Progenitor cell of endocrine pancreas (in vitro differentiated cells): ENCODE results near the gene COPG2. TPM values are rescaled to one million over a fixed set of nuclear protein-coding genes. Genes with fewer than 3 reads are reported as not detected.
"Not testable (repeated sequence)": the region's sequence is repeated elsewhere in the genome, so short reads cannot be mapped to it uniquely, and the experiment has no call there.

Experiments
- DNase-seq: peaks from one replicate; pipeline ENCODE4 v3.0.0; 2021; ENCODE audit warnings: low spot score; ENCODE audit not compliant: unreplicated experiment
- H3K27ac Mint-ChIP-seq: 2 replicates; pipeline ENCODE4 v1.8.0; 2021; ENCODE audit warnings: mild to moderate bottlenecking, moderate library complexity, mixed read lengths
- H3K27me3 Mint-ChIP-seq: 2 replicates; pipeline ENCODE4 v1.8.0; 2021; ENCODE audit warnings: mixed read lengths
- H3K36me3 Mint-ChIP-seq: 2 replicates; pipeline ENCODE4 v1.8.0; 2022; ENCODE audit warnings: mixed read lengths; ENCODE audit not compliant: insufficient read depth
- H3K4me1 Mint-ChIP-seq: 2 replicates; pipeline ENCODE4 v1.8.0; 2021; ENCODE audit warnings: low read depth, mixed read lengths
- H3K4me3 Mint-ChIP-seq: 2 replicates; pipeline ENCODE4 v1.8.0; 2021; ENCODE audit warnings: low read depth, mild to moderate bottlenecking, moderate library complexity, mixed read lengths
- H3K9me3 Mint-ChIP-seq: 2 replicates; pipeline ENCODE4 v1.8.0; 2021; ENCODE audit warnings: low read depth, mixed read lengths
- total RNA-seq: library from RNA; stranded (reverse); gene quantifications from 2 replicates; pipeline ENCODE4 v1.2.1, GENCODE V29; 2021
- TF ChIP-seq, protein P1 (sequence below): fragments of 200-600 bp; sonication (generic); IDR thresholded peaks from one replicate; pipeline ENCODE4 v1.5.0; 2021; ENCODE audit warnings: antibody characterized with exemption, mild to moderate bottlenecking; ENCODE audit not compliant: unreplicated experiment

The COPG2 gene
- total RNA-seq, 1 donor from 2014 or later, result 57.6 TPM

GRCh38 chr7:130598056-130598455 lies 70.5 kb downstream of the COPG2 start:
- Mint-ChIP-seq H3K4me3 (no peak overlapping the region), H3K4me1 (no peaks in the 10 kb centered on the region), H3K27ac (no peak overlapping the region), H3K36me3 (peaks cover 25% of the 10 kb centered on the region), H3K27me3 (no peaks in the 10 kb centered on the region), H3K9me3 (peaks cover 5% of the 10 kb centered on the region)
- no peak for DNase-seq
- TF ChIP-seq, protein P1, sequence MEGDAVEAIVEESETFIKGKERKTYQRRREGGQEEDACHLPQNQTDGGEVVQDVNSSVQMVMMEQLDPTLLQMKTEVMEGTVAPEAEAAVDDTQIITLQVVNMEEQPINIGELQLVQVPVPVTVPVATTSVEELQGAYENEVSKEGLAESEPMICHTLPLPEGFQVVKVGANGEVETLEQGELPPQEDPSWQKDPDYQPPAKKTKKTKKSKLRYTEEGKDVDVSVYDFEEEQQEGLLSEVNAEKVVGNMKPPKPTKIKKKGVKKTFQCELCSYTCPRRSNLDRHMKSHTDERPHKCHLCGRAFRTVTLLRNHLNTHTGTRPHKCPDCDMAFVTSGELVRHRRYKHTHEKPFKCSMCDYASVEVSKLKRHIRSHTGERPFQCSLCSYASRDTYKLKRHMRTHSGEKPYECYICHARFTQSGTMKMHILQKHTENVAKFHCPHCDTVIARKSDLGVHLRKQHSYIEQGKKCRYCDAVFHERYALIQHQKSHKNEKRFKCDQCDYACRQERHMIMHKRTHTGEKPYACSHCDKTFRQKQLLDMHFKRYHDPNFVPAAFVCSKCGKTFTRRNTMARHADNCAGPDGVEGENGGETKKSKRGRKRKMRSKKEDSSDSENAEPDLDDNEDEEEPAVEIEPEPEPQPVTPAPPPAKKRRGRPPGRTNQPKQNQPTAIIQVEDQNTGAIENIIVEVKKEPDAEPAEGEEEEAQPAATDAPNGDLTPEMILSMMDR, result no peak

- H3K36me3 Mint-ChIP-seq, result peaks cover 22% of the 10 kb centered on the region
- H3K27ac Mint-ChIP-seq, result no peak overlapping the region
- H3K4me1 Mint-ChIP-seq, result no peaks in the 10 kb centered on the region
- TF ChIP-seq, protein P1, result no peak
- H3K9me3 Mint-ChIP-seq, result no peaks in the 10 kb centered on the region
- no peak overlapping the region for H3K4me3 Mint-ChIP-seq
- DNase-seq, result no peak
- no peaks in the 10 kb centered on the region for H3K27me3 Mint-ChIP-seq
These were observed 72.6 kb downstream of the COPG2 start for GRCh38 chr7:130595986-130596385.

DNA sequence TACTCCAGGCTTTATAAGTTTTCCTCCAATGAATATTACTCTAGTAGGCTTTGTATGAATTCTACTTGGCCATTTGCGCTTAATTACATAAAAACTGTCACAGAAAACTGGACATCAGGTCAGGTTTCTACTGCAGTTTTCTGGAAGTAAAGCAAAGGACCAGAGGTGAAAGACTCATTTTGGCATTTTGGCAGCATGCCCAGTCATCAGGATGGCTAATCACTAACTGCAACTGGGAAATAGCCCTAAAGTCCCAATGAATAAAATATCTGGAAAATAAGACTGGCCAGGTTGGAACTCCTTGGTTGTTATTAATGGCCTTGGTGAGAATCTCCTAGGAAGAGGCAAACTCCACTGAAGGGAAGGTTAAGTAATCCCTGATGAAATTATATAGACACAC lies 75.5 kb downstream of the COPG2 start:
- no peaks in the 10 kb centered on the region for H3K9me3 Mint-ChIP-seq
- H3K27me3 Mint-ChIP-seq, result no peaks in the 10 kb centered on the region
- H3K4me3 Mint-ChIP-seq, result no peak overlapping the region
- peaks cover 33% of the 10 kb centered on the region for H3K36me3 Mint-ChIP-seq
- no peaks in the 10 kb centered on the region for H3K4me1 Mint-ChIP-seq
- no peak for DNase-seq
- TF ChIP-seq, protein P1, result no peak
- H3K27ac Mint-ChIP-seq, result no peak overlapping the region

DNA sequence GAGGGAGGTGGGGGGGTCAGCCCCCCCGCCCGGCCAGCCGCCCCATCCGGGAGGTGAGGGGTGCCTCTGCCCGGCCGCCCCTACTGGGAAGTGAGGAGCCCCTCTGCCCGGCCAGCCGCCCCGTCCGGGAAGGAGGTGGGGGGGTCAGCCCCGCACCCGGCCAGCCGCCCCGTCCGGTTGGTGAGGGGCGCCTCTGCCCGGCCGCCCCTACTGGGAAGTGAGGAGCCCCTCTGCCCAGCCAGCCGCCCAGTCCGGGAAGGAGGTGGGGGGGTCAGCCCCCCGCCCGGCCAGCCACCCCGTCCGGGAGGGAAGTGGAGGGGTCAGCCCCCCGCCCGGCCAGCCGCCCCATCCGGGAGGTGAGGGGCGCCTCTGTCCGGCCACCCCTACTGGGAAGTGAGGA lies 77.1 kb downstream of the COPG2 start:
- not testable (repeated sequence) for H3K4me3 Mint-ChIP-seq, DNase-seq, H3K4me1 Mint-ChIP-seq, H3K9me3 Mint-ChIP-seq, H3K27me3 Mint-ChIP-seq, H3K27ac Mint-ChIP-seq
- peaks cover 33% of the 10 kb centered on the region for H3K36me3 Mint-ChIP-seq

DNA sequence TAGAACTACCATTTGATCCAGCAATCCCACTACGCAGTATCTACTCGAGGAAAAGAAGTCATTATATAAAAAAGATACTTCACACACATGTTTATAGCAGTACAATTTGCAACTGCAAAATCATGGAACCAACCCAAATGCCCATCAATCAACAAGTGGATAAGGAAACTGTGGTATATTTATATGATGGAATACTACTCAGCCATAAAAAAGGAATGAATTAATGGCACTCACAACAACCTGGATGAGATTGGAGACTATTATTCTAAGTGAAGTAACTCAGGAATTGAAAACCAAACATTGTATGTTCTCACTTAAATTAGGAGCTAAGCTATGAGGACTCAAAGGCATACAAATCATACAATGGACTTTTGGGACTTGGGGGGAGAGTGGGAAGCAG lies 82.6 kb downstream of the COPG2 start:
- peaks cover 17% of the 10 kb centered on the region for H3K9me3 Mint-ChIP-seq
- not testable (repeated sequence) for H3K27ac Mint-ChIP-seq, H3K27me3 Mint-ChIP-seq, H3K4me1 Mint-ChIP-seq, DNase-seq, H3K4me3 Mint-ChIP-seq
- peaks cover 32% of the 10 kb centered on the region for H3K36me3 Mint-ChIP-seq

GRCh38 chr7:130575110-130575509 lies 93.4 kb downstream of the COPG2 start:
- Mint-ChIP-seq H3K9me3 (peaks cover 20% of the 10 kb centered on the region), H3K36me3 (peaks cover 11% of the 10 kb centered on the region)
- not testable (repeated sequence) for DNase-seq, H3K27me3 Mint-ChIP-seq, H3K27ac Mint-ChIP-seq, H3K4me1 Mint-ChIP-seq, H3K4me3 Mint-ChIP-seq

DNA sequence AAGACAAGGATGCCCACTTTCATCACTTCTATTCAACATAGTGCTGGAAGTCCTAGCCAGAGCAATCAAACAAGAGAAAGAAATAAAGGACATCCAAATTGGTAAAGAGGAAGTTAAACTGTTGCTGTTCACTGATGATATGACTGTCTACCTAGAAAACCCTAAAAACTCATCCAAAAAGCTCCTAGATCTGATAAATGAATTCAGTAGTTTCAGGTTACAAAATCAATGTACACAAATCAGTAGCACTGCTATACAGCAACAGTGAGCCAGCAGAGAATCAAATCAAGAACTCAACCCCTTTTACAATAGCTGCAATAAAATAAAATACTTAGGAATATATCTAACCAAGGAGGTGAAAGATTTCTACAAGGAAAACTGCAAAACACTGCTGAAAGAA lies 98.4 kb downstream of the COPG2 start:
- not testable (repeated sequence) for H3K4me3 Mint-ChIP-seq, H3K27me3 Mint-ChIP-seq, H3K4me1 Mint-ChIP-seq, H3K27ac Mint-ChIP-seq, DNase-seq
- peaks cover 47% of the 10 kb centered on the region for H3K9me3 Mint-ChIP-seq
- peaks cover 29% of the 10 kb centered on the region for H3K36me3 Mint-ChIP-seq
